GM18505 (cell line): Measurements from ENCODE around the gene OCA2.

Source experiments
- ATAC-seq: cut with Tn5 transposase; IDR thresholded peaks from one replicate; pipeline ENCODE4 v1.9.1; 2021; ENCODE audit not compliant: unreplicated experiment
- POLR2A ChIP-seq: IDR thresholded peaks from 4 replicates; pipeline ENCODE4 v1.6.1; 2011; ENCODE audit warnings: borderline replicate concordance; ENCODE audit not compliant: insufficient read depth, insufficient read length; ENCODE audit errors: extremely low read depth

OCA2 gene

DNA sequence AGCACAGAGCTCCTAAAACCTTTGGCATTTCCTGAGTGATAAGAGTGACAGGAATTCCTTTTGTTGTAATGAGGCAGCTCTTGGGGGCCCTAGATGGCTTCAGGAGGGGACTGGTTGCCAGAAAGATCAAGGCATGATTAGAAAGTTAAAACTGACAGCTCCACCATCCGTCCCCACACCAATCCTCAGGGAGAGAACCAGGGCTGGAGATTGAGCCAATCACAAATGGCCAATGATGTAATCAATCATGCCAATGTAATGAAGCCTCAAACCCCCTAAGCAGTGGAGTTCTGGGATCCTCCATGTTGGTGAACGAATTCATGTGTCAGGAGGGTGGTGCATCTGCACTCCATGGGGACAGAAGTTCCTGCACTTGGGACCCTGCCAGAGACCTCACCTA lies 265.1 kb downstream of the OCA2 start:
- TF ChIP-seq POLR2A, result no peak
- no peak for ATAC-seq

DNA sequence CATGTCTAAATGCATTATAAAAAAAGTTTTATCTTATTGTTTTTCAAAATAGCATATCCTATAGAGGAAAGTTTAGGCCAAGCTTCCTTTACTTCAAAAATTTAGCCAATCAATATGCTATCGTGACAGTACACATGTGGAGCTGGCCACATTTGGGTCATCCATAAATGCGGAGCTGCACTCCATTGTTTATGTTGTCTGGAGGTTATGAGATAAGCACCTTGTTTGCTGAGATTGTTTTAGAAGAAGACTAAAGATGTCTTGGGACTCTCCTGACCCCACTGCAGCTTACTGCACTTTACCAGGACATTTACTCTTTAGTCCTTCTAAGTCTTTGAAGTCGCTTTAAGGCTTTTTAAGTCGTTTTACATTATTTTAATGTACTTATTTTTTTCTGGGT lies 265.9 kb downstream of the OCA2 start:
- no peak for TF ChIP-seq POLR2A
- ATAC-seq, result no peak

DNA sequence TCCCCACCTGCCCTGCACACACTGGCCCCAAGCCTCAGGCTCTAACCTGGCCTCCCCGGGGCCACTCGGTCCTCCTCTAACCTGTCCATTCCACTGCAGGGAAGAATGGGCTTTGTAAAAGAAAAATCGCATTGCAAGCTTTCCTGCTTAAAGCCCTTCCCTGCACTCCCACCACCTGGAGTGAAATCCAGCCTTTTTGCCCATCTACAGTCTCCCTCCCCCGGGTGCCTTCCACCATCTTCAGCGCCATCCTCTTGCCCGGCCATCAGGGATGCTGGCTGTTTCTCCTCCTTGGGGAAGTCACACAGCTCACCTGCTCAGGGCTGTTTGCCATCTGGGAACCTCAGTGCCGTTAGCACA lies 266.9 kb downstream of the OCA2 start:
- TF ChIP-seq POLR2A, result no peak
- no peak for ATAC-seq

DNA sequence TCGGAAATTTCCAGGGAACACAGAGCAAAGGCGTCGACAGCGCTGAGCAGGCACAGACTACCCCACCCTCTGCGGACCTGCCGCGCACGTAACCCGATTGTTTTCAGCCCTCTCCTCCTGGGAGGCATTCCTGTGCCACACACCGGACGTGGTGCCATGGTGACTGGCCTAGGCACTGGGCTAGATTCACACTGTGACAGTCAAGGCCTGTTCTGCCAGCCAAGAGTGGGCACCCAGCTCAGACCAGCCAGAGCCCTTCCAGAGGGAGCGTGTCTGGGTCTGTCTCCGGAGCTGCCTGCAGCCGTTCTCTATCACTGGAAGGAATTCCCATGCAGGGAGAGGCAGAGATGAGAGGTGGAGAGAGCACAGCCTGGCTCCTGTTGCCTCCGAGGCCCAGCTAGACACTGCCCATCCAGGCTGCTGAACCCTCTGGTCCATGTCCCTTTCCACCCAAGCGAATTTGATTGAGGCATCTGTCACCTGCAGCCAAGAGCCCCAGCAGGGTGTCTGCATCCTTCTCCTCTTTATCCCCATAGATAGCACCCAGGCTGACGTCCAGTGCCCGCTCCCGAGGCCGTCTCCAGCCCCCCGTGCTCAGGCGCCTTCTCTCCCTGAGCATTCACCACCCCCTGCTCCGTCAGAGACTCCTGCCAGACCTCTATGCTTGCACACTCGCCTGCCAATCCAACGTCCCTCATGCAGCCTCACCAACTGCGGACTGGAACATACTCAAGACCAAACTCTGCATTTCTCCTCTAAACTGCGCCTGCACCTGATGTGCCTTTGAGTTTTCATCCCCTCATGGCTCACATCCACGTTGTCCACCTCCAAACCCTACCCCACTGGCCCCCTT lies 267.5 kb downstream of the OCA2 start:
- no peak for ATAC-seq
- no peak for TF ChIP-seq POLR2A

DNA sequence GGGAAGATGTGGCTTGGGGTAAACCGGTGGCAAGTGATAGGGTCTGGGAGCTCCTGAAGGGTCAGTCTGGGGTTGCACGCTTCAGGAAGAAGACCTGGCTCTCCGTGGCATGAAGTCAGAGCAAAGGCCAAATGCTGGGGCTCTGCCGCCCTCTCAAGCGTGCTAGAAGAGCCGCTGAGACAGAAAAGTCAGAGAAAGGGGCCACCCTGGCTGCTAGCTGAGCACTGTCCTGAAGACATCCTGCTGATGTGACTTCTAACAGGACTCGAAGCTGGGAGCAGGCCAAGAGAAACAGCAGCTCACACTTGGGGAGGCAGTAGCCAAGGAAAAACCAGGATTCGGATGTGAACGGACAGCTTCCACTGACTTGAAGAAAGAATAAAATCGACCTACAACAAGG lies 270.4 kb downstream of the OCA2 start:
- TF ChIP-seq POLR2A, result no peak
- ATAC-seq, result no peak

DNA sequence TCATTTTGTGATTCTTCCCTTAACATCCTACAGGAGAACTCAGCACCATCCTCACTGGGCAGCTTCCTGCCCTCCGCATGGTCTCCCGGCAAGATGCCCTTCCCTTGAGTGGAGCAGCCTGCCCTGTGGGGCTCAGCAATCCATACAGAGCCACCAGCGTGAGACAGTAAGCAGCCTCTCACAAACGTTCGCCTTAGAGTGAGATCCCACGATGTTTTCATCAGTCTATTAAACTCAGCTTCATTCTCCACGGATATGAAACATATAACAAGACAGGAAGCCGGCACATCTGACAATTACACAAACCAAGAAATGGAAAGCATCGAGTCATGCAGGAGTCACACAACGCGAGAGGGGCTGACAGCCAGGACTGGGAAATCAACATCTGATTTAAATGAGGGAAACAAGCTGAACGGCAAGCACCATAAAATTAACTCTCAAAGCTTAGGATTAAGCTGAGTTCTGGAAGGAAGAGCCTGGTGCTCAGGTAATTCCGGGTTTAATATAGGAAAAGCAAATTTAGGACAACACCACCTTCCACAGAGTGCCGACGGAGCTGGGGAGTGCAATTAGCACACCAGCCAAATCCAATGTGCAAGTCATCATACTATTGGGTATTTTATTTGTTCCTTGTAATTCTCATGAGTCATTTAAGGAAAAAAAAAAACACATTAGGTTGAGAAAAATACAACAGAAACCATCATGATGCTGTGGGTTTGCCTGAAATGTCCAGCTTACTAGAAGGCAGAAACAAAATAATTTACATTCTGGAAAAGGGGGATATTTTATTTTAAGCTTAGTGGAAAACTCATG lies 272.0 kb downstream of the OCA2 start:
- TF ChIP-seq POLR2A, result no peak
- ATAC-seq, result no peak

DNA sequence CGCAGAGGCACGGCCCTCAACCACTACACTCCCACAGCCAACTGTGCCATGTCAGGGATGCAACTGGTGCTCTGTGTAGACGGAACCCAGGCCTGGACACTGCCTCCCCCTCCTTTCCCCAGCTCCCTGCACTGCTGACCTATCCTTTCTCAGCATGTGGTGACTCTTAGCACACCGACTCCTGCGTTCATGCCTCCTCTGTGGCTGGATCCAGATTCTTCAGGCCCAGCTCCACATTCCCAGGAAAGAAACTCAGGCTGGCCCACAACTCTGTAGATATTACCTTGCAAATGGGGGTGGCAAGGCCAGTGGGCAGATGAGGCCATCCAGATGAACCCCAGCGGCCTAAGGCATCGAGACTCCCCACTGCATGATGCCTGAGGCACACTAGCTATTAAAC lies 272.7 kb downstream of the OCA2 start:
- no peak for TF ChIP-seq POLR2A
- no peak for ATAC-seq

DNA sequence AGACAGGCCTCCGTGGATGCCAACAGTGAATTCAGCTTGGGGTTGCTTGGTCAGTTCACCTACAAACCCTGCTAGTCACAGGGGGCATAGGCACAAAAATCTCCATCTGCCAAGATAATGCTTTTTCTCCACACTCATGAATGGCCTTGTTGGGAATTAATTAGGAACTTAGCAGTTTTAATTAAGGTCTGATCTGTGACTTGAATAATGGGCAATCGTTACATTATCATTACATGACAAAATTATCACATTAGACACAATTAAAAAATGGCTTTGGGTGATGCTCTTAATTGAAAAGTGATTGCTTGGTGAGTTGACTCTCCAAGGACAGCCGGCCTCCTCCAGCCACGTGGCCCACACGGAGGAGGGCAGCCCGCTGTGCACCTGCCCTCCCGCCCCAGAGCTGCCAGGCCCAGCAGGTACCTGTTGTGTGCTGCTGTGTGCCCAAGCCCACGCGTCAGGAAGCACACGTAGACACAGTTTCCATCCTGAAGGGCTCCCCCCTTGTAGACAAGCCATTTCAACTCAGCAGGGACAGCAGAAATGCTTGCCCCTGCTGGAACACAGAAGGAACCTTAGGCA lies 274.2 kb downstream of the OCA2 start:
- no peak for ATAC-seq
- TF ChIP-seq POLR2A, result no peak

DNA sequence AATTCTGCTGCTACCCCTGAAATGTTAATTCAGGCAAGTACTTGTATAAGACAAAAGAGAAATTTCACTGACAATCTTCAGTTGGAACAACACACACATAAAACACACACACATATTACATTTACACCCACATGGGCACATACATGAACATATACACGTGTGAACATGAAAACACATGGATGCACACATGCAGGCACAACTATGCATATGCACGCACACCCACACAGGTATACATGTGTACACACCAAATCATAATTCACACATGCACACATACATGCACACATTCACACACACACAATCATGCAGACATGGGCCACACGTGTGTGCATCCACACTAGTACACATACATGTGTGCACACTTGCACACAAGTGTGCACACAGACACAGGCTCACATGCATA lies 277.8 kb downstream of the OCA2 start:
- no peak for TF ChIP-seq POLR2A
- ATAC-seq, result no peak

DNA sequence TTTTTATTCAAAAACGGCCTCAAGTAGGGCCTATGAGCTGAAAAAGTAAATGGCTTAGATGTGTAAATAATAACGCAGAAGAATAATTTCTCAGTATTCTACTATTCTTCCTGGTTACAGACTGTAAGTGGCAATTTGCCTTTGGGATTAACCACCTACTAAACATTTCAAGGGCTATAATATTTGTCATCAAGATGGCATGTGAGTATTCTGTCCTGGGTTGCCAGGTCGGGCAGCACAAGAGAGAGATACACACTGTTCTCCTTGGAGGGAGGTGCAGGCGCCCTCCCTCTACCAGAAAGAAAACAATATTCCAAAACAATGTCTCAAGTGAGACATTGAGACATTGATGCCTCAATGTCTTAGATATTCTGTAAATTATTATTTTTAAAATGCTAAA lies 278.4 kb downstream of the OCA2 start:
- no peak for TF ChIP-seq POLR2A

DNA sequence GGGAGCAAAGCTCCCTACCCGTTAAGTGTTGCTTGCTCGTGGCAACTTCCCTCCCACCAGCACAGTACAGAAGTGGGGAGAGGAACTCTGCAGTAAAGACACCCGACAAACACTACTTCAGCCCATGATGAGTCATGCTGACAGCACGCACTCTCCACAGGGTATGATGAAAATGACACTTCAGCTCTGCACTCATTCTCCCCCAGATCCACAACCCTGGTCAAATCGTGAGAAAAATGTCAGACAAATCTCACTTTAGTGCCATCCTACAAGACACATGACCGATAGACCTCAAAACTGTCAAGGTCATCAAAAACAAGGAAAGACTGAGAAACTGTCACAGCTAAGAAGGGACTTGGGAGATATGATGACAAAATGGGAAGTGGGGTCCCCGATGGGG lies 278.9 kb downstream of the OCA2 start:
- ATAC-seq, result no peak
- TF ChIP-seq POLR2A, result no peak

More for the DNA sequence above, 278.4 kb downstream of the OCA2 start:
- no peak for ATAC-seq

DNA sequence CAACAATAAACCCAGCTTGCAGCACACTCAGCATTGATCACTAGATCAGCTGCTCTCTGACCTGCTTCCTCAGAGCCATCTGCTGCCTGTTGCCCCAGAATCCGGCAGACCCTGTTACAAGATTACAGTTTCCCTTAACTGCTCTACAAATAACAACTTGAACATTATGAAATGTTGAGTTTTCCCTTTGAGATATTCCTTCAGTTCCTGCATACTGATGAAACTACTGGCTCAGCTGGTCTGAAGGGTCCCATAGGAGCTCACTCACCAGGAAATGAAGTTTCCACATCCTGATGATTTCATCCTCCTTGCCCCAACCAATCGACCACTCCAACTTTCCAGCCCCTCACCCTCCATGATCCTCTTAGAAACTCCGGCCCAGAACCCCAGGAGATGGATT lies 281.9 kb downstream of the OCA2 start:
- TF ChIP-seq POLR2A, result no peak
- no peak for ATAC-seq

DNA sequence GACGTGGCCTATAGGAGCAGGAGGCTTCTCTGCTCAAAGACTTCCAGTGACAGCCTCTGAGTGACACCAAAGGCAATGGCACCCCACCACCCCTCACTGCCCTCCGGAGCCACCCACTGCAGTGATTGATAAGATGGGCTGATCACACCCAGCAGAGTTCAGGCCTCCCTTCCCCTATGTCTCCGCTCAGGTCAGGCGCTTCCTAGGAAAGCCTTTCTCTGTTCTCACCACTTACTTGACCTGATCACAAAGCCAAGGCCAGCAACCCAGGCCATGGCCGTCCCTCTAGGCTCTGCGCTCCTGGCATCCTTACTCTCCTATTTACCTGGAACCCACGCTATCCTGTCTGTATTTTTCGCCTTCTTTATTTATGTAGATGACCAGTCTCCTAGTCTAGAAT lies 282.3 kb downstream of the OCA2 start:
- ATAC-seq, result no peak
- TF ChIP-seq POLR2A, result no peak

DNA sequence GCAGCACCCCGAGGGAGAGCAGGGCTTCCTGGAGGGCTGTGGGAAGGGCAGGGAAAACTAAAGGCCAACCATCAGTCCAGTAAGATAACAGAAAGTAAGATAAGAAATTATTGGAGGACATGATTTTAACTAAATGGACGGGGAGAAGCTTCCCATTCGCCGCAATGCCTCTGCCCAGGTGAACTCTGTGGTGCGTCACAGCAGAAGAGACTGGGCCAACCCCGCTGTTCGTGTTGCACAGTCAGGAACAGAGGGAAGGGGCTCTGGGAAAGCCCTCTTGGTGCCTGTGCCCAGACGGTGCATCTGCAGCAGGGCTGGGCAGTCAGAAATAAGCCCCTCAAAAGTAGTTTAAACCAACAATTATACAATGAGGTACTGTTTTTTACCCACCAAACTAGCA lies 284.1 kb downstream of the OCA2 start:
- no peak for TF ChIP-seq POLR2A
- no peak for ATAC-seq
